GM13977 (cell line): Measurements from ENCODE around the gene FFAR1.
"Not testable (repeated sequence)": the region's sequence is repeated elsewhere in the genome, so short reads cannot be mapped to it uniquely, and the experiment has no call there.

ENCODE experiments used
- DNase-seq: peaks from one replicate; pipeline ENCODE4 v3.0.0; 2012; ENCODE audit warnings: low spot score
- CTCF ChIP-seq: IDR thresholded peaks from 2 replicates; pipeline ENCODE4 v1.5.1; 2012; ENCODE audit warnings: mild to moderate bottlenecking, control low read depth; ENCODE audit not compliant: insufficient read depth; ENCODE audit errors: extremely low read depth, missing control alignments
- in situ Hi-C: fragments of 300-500 bp; cut with MboI; formaldehyde crosslinking; loops from one replicate; pipeline ENCODE4 v1.12.0; 2022; ENCODE audit warnings: low sequenced_read_pairs, low pct_unique_long_range_greater_than_20kb, mixed read lengths, inconsistent platforms; ENCODE audit not compliant: unreplicated experiment

Gene FFAR1

GRCh38 chr19:35357867-35358573 lies 10.3 kb downstream of the FFAR1 start, which contains the start of gene FFAR3:
Gene FFAR3, plus strand, starts transcription at chr19:35358460. Its CDS starts 431 bp downstream, at chr19:35358891.
- in situ Hi-C loops = no loop called here
- no peak for DNase-seq

GRCh38 chr19:35358834-35359233 lies 11.1 kb downstream of the FFAR1 start:
- DNase-seq, in situ Hi-C loops: not testable (repeated sequence)
- peak; percentile 18 for TF ChIP-seq CTCF

More at GRCh38 chr19:35357867-35358573, 10.3 kb downstream of the FFAR1 start, which contains the start of gene FFAR3:
- no peak for TF ChIP-seq CTCF

GRCh38 chr19:35359395-35359794 lies 11.7 kb downstream of the FFAR1 start:
- DNase-seq, in situ Hi-C loops: not testable (repeated sequence)

- in situ Hi-C loops, DNase-seq: not testable (repeated sequence)
These were observed 12.4 kb downstream of the FFAR1 start for GRCh38 chr19:35360081-35360480.

- no peak for DNase-seq
- in situ Hi-C loops = no loop called here
- TF ChIP-seq CTCF = no peak
These were observed 13.2 kb downstream of the FFAR1 start for GRCh38 chr19:35360880-35361420.

- DNase-seq = no peak
- TF ChIP-seq CTCF = no peak
- in situ Hi-C loops = no loop called here
These were observed 14.7 kb downstream of the FFAR1 start for GRCh38 chr19:35362261-35363000.

- TF ChIP-seq CTCF = no peak
- in situ Hi-C loops = no loop called here
- DNase-seq = no peak
These were observed 15.4 kb downstream of the FFAR1 start for GRCh38 chr19:35363001-35363590.
